Measurements from ENCODE around the gene LMNTD2.
"Not testable (repeated sequence)": the region's sequence is repeated elsewhere in the genome, so short reads cannot be mapped to it uniquely, and the experiment has no call there.

Gene LMNTD2

GRCh38 chr11:576811-577610, 16.5 kb upstream of the LMNTD2 start:
- peaks cover 22% of the 10 kb centered on the region for H3K27me3 Mint-ChIP-seq (ENCODE audit: low read depth)
- H3K9me3 Mint-ChIP-seq = no peaks in the 10 kb centered on the region
- peak overlapping the region; percentile 74 to 92 (median 88) for H3K27ac Mint-ChIP-seq
- H3K4me1 Mint-ChIP-seq = peaks cover 34% of the 10 kb centered on the region
- TF ChIP-seq CTCF (IDR thresholded peaks at IDR 0.05; ENCODE audit: unreplicated experiment in 3 of 3) = no peak
- peak overlapping the region; percentile 89 to 93 (median 92) for H3K4me3 Mint-ChIP-seq
- peaks cover 9% of the 10 kb centered on the region for H3K36me3 Mint-ChIP-seq (ENCODE audit: low read depth)

DNA sequence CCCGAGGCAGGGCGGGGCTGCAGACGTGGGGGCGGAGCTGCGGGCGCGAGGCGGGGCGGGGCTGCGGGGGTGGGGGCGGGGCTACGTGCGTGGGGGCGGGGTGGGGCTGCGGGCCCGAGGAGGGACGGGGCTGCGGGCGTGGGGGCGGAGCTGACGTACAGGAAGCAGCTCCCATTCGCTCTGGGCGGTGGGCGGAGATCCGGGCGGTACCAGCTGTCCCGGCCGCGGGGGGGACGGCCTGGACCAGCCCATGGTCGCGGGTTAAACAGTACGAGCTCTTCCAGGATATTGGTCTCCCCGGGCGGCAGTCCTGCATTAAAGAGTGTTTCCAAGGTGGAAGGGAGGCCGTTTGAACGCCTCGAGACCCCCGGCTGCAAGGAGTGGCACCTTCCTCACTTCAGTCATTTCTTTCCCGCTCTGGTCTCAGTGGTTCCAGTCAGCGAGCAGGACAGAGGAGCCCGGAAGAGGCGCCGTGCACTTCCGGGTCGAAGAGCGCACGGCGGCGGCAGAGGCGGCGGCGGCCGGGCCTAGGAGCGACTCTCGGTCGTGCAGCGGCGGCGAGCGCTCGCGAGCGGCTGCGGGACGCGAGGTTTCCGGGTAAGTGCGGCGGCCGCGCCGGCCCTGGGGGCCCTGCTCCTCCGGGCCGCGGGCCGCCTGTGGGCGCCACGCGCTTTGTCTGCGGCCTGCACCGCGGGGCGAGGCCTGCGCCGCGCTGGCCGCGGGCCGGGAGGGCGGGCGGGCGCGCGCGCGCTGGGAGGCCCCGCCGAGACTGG, 15.6 kb upstream of the LMNTD2 start, which contains the start of gene PHRF1:
Gene PHRF1, plus strand, starts transcription at position 475 of the 773 bp plus-strand sequence. CDS start 5,043 bp downstream, outside the sequence.
- H3K4me3 Mint-ChIP-seq = peak within 1 kb of the TSS; percentile 89 to 94 (median 92)
- H3K27ac Mint-ChIP-seq = peak within 1 kb of the TSS; percentile 97 to 99 (median 98)
- H3K4me1 Mint-ChIP-seq = peaks cover 28% of the 10 kb centered on the region

DNA sequence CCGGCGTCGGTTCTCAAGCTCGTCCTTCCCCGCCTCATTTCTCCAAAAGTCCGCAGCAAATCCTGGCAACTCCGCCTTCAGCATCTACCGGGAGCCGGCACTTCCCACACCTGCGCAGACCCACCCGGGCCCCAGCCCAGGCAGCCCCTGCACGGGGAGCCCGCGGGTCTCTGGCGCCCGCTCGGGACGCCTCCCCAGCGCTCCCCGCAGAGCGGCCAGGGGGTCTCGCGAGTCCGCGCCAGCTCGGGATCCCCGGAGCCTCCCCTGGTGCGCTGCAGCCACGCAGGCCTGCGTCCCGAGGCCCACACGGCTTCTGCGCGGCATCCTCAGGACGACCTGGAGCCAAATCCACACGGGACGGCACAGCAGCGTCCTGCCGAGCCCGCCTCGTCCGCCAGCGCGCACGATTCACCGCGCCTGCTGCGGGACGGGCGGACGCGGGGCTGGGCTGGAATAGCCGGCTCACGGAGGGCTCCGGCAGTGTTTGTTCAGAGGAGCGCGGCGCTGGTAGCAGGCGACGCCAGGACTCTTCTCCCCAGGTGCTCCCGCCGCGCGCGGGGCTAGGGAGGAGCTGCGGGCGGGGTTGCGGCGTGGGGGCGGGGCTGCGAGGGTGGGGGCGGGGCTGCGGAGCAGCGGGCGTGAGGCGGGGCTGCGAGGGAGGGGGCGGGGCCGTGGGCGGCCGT, 14.9 kb upstream of the LMNTD2 start:
- no peak for TF ChIP-seq CTCF (IDR thresholded peaks at IDR 0.05; ENCODE audit: unreplicated experiment in 3 of 3)

More for the DNA sequence above, 15.6 kb upstream of the LMNTD2 start, which contains the start of gene PHRF1:
- Mint-ChIP-seq H3K27me3 (ENCODE audit: low read depth) (peaks cover 22% of the 10 kb centered on the region), H3K9me3 (no peaks in the 10 kb centered on the region), H3K36me3 (ENCODE audit: low read depth) (peaks cover 2% of the 10 kb centered on the region)
- TF ChIP-seq CTCF (IDR thresholded peaks at IDR 0.05; ENCODE audit: unreplicated experiment in 3 of 3) = no peak

DNA sequence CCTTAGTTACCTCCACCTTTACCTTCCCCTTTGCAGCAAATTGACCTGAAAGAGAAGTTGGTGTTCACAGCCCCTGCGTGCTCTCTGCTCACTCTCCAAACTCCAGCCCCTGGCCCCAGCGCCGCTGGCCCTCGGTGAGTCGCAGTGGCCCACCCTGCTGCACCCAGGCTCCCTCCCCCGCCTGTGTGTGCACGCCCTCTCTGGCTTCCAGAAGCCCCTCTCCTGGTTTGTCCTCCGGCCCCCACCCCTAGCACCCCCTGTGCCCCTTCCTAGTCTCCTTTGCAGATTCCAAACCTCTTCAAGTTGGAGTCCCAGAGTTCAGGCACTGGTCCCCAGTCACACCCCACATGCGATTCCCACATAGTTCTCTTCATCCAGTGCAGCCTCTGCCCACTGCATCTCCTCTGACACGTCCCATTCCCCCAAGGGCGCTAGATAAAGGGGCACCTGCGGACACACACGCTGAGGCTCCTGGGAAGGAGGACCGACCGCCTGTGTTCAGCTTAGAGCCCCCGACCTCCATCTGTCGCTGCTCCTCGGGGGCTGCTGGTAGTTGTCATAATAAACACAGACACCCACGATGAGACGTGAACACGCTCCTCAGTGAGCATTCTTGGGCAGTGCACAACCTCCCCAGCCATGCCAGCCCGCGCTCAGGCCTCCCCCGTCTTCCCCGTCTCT, 14.2 kb upstream of the LMNTD2 start:
- peak overlapping the region; percentile 82 to 92 (median 87) for H3K4me3 Mint-ChIP-seq
- peaks cover 22% of the 10 kb centered on the region for H3K27me3 Mint-ChIP-seq (ENCODE audit: low read depth)
- H3K36me3 Mint-ChIP-seq (ENCODE audit: low read depth) = no peaks in the 10 kb centered on the region
- no peak for TF ChIP-seq CTCF (IDR thresholded peaks at IDR 0.05; ENCODE audit: unreplicated experiment in 3 of 3)
- peaks cover 25% of the 10 kb centered on the region for H3K4me1 Mint-ChIP-seq
- no peaks in the 10 kb centered on the region for H3K9me3 Mint-ChIP-seq
- H3K27ac Mint-ChIP-seq = peak overlapping the region; percentile 83 to 92 (median 90)

More for the DNA sequence above, 14.9 kb upstream of the LMNTD2 start:
- Mint-ChIP-seq H3K9me3 (no peaks in the 10 kb centered on the region), H3K36me3 (ENCODE audit: low read depth) (no peaks in the 10 kb centered on the region), H3K27ac (peak overlapping the region; percentile 83 to 92 (median 90)), H3K27me3 (ENCODE audit: low read depth) (peaks cover 22% of the 10 kb centered on the region), H3K4me1 (peaks cover 25% of the 10 kb centered on the region), H3K4me3 (peak overlapping the region; percentile 82 to 92 (median 87))

DNA sequence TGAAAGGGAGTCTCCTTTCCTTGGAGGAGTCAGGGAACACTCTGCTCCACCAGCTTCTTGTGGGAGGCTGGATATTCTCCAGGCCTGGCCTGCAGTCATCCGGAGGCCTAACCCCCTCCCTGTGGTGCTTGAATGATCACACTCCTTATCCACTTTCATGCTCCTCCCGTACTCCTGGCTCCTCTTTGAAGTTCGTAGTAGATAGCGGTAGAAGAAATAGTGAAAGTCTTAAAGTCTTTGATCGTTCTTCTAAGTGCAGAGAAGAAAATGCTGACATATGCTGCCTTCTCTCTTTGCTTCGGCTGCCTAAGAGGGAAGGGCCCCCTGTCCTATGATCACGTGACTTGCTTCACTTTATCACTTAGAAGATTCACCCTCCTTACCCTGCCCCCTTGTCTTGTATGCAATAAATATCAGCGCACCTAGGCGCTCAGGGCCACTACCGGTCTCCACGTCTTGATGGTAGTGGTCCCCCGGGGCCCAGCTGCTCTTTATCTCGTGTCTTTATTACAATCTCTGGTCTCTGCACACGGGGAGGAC, 13.6 kb upstream of the LMNTD2 start:
- peak overlapping the region; percentile 82 to 92 (median 87) for H3K4me3 Mint-ChIP-seq
- H3K36me3 Mint-ChIP-seq (ENCODE audit: low read depth); H3K9me3 Mint-ChIP-seq: not testable (repeated sequence)
- peaks cover 22% of the 10 kb centered on the region for H3K27me3 Mint-ChIP-seq (ENCODE audit: low read depth)
- peaks cover 20% of the 10 kb centered on the region for H3K4me1 Mint-ChIP-seq
- H3K27ac Mint-ChIP-seq = peak overlapping the region; percentile 87 to 92 (median 90)

Measured in nephron (organoid).